ENCODE results near the gene UBE3A.

The UBE3A gene

DNA sequence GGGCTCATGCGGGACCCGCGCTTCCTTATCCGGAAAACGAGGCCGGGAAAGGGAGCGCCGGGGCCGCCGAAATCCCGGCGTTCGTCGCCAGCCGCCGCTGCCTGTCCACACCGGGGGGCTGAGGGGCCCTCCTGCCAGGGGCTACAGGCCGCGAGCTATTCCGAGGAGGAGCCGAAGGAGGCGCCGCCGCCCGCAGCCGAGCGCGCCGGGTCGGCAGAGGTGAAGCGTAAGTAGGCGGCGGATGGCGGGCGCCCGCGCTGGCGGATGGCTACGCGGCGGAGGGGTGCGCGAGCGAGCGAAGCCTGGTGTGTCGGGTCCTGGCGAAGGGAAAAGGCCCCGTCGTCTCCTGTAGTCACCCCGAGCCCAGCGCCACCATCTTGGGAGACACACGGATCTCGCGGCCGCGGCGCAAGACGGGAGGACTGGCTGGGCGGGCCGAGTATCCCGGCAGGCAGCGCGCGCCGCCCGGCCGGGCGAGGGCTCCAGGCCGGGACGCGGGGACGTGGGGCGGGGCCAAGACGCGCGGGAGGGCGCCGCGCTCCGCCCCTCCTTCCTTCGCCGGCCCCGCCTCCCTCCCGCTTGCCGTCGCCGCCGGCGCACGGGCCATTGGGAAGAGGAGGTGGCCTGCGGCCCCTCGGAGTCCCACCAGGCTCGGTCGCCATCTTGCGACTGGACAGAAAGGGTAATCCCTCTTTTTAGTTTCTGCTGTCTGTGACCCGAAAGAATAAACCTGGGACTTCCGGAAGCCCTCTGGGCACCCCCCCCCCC lies at the start of gene UBE3A:
TSS of gene UBE3A (minus strand) at position 424 of the 768 bp plus-strand sequence. CDS start 29,917 bp downstream, outside the sequence.
- Histone ChIP-seq H4K20me1 (ENCODE audit: low read depth, low read length) (peaks cover 40% of the 10 kb centered on the region), H3K27ac (ENCODE audit: low read depth, low read length) (peak within 1 kb of the TSS; percentile 83), H3F3A (ENCODE audit: insufficient read depth) (peaks cover 3% of the 10 kb centered on the region; the same call in 1 of the 2 replicates), H3K79me2 (ENCODE audit: insufficient read depth, low read length) (peaks cover 50% of the 10 kb centered on the region), H3K9me3 (ENCODE audit: insufficient read depth, low read length) (no peaks in the 10 kb centered on the region), H2AFZ (ENCODE audit: low read depth, low read length, severe bottlenecking) (peak within 1 kb of the TSS; percentile 99), H3K9ac (ENCODE audit: low read length) (peak within 1 kb of the TSS; percentile 100), H3K36me3 (ENCODE audit: low read length) (no peaks in the 10 kb centered on the region), H3K27me3 (ENCODE audit: low read length) (no peaks in the 10 kb centered on the region), H3K4me3 (ENCODE audit: insufficient read depth, low read length, poor library complexity, severe bottlenecking) (peak within 1 kb of the TSS; percentile 83), H3K4me2 (ENCODE audit: low read depth, low read length, poor library complexity, severe bottlenecking) (peak within 1 kb of the TSS; percentile 89), H3K9me2 (replicated peaks; ENCODE audit: insufficient read depth, low read length) (no peaks in the 10 kb centered on the region)
- TF ChIP-seq, protein P1, sequence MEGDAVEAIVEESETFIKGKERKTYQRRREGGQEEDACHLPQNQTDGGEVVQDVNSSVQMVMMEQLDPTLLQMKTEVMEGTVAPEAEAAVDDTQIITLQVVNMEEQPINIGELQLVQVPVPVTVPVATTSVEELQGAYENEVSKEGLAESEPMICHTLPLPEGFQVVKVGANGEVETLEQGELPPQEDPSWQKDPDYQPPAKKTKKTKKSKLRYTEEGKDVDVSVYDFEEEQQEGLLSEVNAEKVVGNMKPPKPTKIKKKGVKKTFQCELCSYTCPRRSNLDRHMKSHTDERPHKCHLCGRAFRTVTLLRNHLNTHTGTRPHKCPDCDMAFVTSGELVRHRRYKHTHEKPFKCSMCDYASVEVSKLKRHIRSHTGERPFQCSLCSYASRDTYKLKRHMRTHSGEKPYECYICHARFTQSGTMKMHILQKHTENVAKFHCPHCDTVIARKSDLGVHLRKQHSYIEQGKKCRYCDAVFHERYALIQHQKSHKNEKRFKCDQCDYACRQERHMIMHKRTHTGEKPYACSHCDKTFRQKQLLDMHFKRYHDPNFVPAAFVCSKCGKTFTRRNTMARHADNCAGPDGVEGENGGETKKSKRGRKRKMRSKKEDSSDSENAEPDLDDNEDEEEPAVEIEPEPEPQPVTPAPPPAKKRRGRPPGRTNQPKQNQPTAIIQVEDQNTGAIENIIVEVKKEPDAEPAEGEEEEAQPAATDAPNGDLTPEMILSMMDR (IDR thresholded peaks at IDR 0.05; ENCODE audit: insufficient read depth, low read length, poor library complexity, severe bottlenecking): peak; percentile 8
- no peak for TF ChIP-seq EZH2phosphoT487 (conservative IDR thresholded peaks at IDR 0.05; ENCODE audit: low read length)

DNA sequence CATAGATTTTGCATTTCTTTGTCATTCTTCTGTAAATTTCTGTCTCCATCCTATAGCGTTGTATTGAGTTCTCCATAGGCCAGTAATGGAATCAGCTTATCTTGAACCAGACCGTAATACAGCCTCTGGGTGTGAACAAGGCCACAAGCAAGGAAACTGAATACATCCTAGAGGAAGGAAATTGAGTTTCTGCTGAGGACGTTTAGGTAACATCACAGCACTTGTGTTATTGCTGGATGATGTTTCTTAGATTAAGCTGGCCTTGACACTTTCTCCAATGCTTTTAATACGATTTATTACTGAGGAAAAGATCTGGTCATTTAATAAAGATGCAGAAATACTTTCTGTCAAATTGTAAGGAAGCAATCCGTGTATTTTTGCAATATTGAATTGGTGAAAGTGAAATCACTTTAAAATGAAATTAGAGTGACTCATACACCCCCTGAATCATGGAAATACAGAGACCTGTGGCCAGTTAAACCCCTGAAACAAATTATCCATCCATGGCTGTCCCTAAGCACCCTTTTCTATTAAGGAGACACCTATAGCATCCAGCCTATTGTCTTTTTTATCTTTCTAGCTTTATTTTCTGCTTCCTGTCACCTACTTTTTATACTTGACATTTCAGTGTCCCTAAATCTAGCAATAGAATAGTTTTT lies 48.5 kb upstream of the UBE3A start:
- Histone ChIP-seq H4K20me1 (ENCODE audit: low read depth, low read length) (no peaks in the 10 kb centered on the region), H2AFZ (ENCODE audit: low read depth, low read length, severe bottlenecking) (no peak overlapping the region), H3K36me3 (ENCODE audit: low read length) (no peaks in the 10 kb centered on the region), H3K79me2 (ENCODE audit: insufficient read depth, low read length) (no peaks in the 10 kb centered on the region), H3K27ac (ENCODE audit: low read depth, low read length) (no peak overlapping the region), H3K9me2 (replicated peaks; ENCODE audit: insufficient read depth, low read length) (no peaks in the 10 kb centered on the region), H3K9me3 (ENCODE audit: insufficient read depth, low read length) (no peaks in the 10 kb centered on the region), H3K4me3 (ENCODE audit: insufficient read depth, low read length, poor library complexity, severe bottlenecking) (no peak overlapping the region), H3F3A (ENCODE audit: insufficient read depth) (no peaks in the 10 kb centered on the region), H3K9ac (ENCODE audit: low read length) (no peak overlapping the region), H3K4me2 (ENCODE audit: low read depth, low read length, poor library complexity, severe bottlenecking) (no peak overlapping the region), H3K27me3 (ENCODE audit: low read length) (no peaks in the 10 kb centered on the region)
- TF ChIP-seq, protein P1 (IDR thresholded peaks at IDR 0.05; ENCODE audit: insufficient read depth, low read length, poor library complexity, severe bottlenecking): no peak
- no peak for TF ChIP-seq EZH2phosphoT487 (conservative IDR thresholded peaks at IDR 0.05; ENCODE audit: low read length)

DNA sequence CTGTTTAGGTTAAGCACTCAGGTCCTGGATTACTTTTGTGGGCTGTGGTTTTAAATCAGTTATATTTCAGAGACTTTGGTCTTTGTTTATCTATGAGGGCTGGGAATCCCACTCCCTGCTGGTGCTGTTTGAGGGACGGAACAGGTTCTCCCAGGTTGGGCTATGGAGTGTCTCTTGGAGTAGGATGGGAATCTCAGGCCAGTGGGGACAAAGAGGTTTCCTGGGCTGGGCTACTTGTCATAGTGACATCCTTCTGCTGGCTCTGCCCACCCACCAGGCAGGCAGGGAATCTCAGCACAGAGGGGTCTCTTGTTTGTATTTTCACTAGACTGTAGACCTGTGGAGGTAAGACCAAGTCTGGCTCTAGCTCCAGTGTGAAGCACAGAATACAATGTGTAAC lies 47.2 kb upstream of the UBE3A start:
- H3K4me2 ChIP-seq (ENCODE audit: low read depth, low read length, poor library complexity, severe bottlenecking): no peak overlapping the region
- H3K27me3 ChIP-seq (ENCODE audit: low read length): no peaks in the 10 kb centered on the region
- no peak overlapping the region for H3K27ac ChIP-seq (ENCODE audit: low read depth, low read length)
- no peak overlapping the region for H3K9ac ChIP-seq (ENCODE audit: low read length)
- H2AFZ ChIP-seq (ENCODE audit: low read depth, low read length, severe bottlenecking): no peak overlapping the region
- no peak overlapping the region for H3K4me3 ChIP-seq (ENCODE audit: insufficient read depth, low read length, poor library complexity, severe bottlenecking)
- no peaks in the 10 kb centered on the region for H3K9me2 ChIP-seq (replicated peaks; ENCODE audit: insufficient read depth, low read length)
- no peaks in the 10 kb centered on the region for H4K20me1 ChIP-seq (ENCODE audit: low read depth, low read length)
- H3K9me3 ChIP-seq (ENCODE audit: insufficient read depth, low read length): no peaks in the 10 kb centered on the region
- H3F3A ChIP-seq (ENCODE audit: insufficient read depth): no peaks in the 10 kb centered on the region
- no peaks in the 10 kb centered on the region for H3K79me2 ChIP-seq (ENCODE audit: insufficient read depth, low read length)
- TF ChIP-seq, protein P1 (IDR thresholded peaks at IDR 0.05; ENCODE audit: insufficient read depth, low read length, poor library complexity, severe bottlenecking): no peak
- no peak for TF ChIP-seq EZH2phosphoT487 (conservative IDR thresholded peaks at IDR 0.05; ENCODE audit: low read length)
- H3K36me3 ChIP-seq (ENCODE audit: low read length): no peaks in the 10 kb centered on the region
